Fibroblast of villous mesenchyme (primary cell): ENCODE data around the gene FERD3L. TPM values are rescaled to one million over a fixed set of nuclear protein-coding genes. Genes with fewer than 3 reads are reported as not detected.

ENCODE experiments used
- DNase-seq: peaks from one replicate; pipeline ENCODE4 v3.0.0-alpha.2; 2010; ENCODE audit warnings: low read depth
- H3K4me3 ChIP-seq: 2 replicates; pipeline ENCODE4 v1.5.1; 2011; ENCODE audit warnings: low read depth, mild to moderate bottlenecking, low read length
- total RNA-seq: library from RNA; depleted of rRNA; stranded (reverse); fragments of >200 nt; gene quantifications from 2 replicates; pipeline ENCODE4 v1.2.3, GENCODE V29; 2012
- TF ChIP-seq, protein P1 (sequence below): IDR thresholded peaks from 2 replicates; pipeline ENCODE4 v1.5.1; 2012; ENCODE audit warnings: low read depth, mild to moderate bottlenecking, low read length; ENCODE audit not compliant: insufficient read depth

Gene FERD3L
- total RNA-seq, 1 donor = not detected

DNA sequence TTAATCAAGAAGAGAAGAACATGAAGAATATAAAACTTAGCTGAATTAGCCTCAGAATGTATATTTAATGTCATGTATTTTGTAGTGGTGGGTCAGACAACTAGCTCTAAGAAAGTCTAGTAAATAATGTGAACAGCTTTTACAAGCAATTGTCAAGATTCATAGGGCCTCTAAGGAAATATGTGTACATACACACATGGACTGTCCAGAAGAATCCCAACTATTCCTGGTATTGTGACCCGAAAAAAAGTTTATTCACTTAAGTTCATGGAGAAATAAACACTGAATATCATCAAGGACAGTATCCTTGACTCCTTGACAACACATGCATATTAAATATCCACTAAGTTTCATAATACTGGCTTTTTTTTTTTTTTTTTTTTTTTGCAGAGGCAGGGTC is 16.4 kb downstream of the FERD3L start:
- H3K4me3 ChIP-seq = no peak overlapping the region
- DNase-seq = peak; percentile 42
- TF ChIP-seq, protein P1, sequence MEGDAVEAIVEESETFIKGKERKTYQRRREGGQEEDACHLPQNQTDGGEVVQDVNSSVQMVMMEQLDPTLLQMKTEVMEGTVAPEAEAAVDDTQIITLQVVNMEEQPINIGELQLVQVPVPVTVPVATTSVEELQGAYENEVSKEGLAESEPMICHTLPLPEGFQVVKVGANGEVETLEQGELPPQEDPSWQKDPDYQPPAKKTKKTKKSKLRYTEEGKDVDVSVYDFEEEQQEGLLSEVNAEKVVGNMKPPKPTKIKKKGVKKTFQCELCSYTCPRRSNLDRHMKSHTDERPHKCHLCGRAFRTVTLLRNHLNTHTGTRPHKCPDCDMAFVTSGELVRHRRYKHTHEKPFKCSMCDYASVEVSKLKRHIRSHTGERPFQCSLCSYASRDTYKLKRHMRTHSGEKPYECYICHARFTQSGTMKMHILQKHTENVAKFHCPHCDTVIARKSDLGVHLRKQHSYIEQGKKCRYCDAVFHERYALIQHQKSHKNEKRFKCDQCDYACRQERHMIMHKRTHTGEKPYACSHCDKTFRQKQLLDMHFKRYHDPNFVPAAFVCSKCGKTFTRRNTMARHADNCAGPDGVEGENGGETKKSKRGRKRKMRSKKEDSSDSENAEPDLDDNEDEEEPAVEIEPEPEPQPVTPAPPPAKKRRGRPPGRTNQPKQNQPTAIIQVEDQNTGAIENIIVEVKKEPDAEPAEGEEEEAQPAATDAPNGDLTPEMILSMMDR = no peak

DNA sequence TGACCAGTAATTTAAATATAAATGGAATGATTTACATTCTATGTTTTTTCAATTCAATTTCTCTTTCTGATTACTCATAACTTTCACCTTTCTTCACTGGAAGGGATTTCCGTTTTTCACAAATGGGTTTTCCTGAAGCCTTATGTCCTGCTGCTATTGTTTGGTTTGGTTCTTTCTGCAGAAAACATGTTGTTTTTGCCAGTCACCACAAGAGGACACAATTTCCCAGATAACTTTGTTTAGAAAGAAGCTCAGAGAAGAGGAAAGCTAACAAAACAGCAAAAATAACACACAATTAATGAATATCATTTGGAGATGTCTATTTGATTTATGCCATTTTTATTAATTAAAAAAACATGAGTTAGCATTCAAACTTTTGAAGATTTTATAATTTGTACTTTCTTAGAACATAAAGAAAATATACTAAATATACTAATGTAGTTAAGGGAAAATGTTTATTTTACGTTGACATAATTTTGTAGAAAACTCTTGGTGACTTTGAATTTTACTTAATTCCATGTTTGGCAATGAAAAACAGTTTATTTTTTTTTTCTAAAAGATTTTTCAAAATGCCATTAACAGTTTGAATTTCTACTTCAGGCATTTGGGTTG is 23.1 kb downstream of the FERD3L start:
- no peak overlapping the region for H3K4me3 ChIP-seq
- TF ChIP-seq, protein P1 = peak; percentile 94
- DNase-seq = peak; percentile 73

DNA sequence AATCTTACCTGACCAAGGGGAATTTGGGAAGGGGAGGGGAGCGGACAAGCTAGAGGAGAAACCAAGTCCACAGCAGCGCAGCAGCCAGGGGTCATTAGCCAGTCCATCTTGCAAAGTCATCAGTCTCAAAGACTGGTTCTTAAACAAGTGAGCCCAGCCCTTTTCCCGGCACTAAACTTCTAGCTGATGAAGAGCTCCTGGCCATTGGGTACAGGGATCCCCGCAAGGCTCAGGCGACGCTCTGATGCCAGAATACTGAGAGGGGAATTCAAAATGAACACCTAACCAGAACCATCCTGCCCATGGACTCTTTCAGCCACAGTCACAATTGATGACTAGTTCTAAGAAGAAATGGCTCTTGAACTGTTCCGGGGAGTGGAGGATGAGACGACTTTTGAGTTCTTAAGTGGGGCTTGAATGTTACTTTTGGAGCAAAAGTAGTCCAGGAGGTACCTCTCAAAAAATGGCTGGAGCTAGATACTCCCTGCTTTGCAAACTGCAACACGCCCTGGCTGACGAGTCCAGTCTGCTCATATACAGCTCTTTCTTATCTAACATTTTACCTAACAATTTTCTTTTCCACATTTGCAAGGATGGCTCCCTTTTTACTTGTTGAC is 25.2 kb downstream of the FERD3L start:
- TF ChIP-seq, protein P1 = no peak
- H3K4me3 ChIP-seq = no peak overlapping the region
- no peak for DNase-seq

DNA sequence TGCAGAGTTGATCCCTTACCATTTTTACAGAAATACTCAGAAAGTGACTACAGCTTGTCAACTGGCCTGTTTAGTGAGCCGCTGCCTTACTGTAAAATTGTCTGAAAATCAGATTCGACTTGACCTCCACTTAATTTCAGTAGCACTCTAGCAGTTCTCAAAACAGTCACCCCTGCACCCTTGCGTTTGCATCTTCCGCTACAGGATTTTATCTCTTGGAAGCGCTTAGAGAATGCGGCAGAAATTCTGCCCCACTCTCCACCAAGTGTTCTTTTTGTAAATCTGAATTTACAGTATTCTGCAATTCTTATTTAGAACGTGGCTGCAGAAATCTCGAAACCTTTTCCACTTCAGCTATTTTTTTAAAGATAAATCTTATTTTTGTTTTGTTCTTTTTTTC is 25.8 kb downstream of the FERD3L start:
- H3K4me3 ChIP-seq = no peak overlapping the region
- TF ChIP-seq, protein P1 = no peak
- DNase-seq = no peak

DNA sequence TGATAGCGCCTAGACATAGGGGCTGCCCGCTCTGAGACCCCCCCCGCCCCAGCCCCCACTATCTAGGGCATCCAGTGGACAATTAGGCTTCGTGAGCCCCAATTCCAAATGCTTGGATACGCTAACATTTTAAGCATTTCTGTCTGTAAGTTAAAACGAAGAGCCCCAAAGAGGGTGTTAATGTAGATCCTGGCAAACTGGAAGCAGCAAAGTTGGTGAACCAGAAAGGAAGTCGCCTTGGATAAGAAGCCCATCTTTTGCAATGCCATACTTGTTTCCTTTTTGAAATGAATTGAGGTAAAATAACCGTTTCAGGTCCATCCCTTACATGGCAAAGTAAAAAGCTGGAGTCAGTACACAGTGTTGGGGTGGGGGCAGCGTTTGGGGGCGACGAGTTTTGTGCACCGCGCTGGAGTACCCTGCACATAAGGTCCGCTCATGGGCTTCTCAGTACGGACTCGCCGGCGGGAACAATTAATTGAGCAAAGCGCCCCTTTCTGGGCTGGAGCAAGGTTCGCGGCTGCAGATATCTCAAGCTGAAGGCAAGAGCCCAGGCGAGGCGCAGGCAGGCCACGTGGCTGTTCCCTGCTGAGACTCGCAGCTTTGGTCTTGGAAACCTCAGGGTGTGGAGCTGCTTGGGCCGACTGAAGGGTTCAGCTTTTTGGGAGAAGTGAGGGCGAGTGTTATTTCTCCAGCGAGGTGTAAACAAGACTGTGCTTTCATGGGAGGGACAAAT is 26.4 kb downstream of the FERD3L start:
- TF ChIP-seq, protein P1 = no peak
- DNase-seq = no peak
- peak overlapping the region; percentile 99 for H3K4me3 ChIP-seq

DNA sequence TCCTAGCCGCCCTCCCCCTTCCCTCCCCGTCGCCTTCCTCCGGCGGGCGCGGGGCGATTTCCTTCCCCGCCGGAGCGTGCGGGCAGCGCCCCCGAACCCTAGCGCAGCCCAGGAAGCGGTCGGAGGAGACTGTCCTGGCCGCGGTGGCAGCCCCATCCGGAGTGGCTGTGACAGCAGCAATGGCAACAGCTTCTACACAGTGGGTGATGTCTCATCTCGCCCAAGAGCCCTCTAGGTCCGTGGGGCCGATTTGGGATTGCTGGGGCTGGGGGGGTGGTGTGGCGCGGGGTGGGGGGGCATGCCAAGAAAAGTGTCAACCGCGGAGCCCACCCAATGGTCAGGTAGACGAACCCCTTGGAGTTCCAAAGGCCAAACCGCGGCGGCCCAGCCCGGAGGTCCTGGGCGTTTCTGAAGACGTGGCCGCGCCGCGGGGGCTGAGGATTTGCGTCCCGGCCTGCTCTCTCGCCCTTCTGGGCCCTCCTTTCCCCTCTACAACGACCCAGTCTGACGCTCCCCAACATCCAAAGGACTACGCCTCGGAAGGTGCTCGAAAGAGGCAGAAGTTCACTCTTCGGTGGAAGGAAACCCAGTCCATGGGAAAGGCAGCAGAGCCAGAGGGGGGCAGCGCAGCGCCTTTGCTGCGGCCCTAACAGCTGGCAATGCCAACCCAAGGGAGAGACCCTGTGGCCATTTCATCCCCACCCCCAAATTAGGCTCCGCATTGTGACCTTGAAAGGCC is 27.2 kb downstream of the FERD3L start:
- peak; percentile 11 for DNase-seq
- TF ChIP-seq, protein P1 = peak; percentile 23
- H3K4me3 ChIP-seq = peak overlapping the region; percentile 99
